ENCODE measurements around the gene UBD.

DNA sequence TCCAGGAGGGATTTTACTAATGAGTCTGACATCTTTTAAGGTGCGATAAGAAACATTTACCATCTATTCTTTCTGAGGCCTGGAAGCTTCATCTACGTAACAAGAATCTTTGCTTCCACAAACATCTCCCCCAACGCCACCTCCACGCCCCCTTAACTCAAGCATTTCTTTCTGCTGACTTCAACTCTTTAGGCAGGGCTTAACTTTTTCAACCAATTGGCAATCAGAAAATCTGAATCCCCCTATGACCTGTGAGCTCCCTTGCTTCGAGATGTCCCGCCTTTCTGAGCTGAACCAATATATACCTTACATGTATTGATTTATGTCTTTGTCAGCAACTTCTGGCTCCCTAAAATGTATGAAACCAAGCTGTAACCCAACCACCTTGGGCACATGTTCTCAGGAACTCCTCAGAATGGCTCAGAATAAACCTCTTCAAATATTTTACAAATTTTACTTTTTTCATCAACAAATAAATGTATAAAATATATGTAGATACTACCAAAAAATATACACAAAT, 36.9 kb upstream of the UBD start:
- TF ChIP-seq, protein P1, sequence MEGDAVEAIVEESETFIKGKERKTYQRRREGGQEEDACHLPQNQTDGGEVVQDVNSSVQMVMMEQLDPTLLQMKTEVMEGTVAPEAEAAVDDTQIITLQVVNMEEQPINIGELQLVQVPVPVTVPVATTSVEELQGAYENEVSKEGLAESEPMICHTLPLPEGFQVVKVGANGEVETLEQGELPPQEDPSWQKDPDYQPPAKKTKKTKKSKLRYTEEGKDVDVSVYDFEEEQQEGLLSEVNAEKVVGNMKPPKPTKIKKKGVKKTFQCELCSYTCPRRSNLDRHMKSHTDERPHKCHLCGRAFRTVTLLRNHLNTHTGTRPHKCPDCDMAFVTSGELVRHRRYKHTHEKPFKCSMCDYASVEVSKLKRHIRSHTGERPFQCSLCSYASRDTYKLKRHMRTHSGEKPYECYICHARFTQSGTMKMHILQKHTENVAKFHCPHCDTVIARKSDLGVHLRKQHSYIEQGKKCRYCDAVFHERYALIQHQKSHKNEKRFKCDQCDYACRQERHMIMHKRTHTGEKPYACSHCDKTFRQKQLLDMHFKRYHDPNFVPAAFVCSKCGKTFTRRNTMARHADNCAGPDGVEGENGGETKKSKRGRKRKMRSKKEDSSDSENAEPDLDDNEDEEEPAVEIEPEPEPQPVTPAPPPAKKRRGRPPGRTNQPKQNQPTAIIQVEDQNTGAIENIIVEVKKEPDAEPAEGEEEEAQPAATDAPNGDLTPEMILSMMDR (IDR thresholded peaks at IDR 0.05; ENCODE audit: poor library complexity): no peak
- TF ChIP-seq EZH2 (IDR thresholded peaks at IDR 0.05; ENCODE audit: borderline replicate concordance) (no peak), EZH2phosphoT487 (IDR thresholded peaks at IDR 0.05; ENCODE audit: low read depth, severe bottlenecking, unreplicated experiment) (no peak)

All from hepatocyte (in vitro differentiated cells).